ENCODE data around the gene NR3C2.

The NR3C2 gene

GRCh38 chr4:148034813-148035212, 407.4 kb downstream of the NR3C2 start:
- DNase-seq = no peak

DNA sequence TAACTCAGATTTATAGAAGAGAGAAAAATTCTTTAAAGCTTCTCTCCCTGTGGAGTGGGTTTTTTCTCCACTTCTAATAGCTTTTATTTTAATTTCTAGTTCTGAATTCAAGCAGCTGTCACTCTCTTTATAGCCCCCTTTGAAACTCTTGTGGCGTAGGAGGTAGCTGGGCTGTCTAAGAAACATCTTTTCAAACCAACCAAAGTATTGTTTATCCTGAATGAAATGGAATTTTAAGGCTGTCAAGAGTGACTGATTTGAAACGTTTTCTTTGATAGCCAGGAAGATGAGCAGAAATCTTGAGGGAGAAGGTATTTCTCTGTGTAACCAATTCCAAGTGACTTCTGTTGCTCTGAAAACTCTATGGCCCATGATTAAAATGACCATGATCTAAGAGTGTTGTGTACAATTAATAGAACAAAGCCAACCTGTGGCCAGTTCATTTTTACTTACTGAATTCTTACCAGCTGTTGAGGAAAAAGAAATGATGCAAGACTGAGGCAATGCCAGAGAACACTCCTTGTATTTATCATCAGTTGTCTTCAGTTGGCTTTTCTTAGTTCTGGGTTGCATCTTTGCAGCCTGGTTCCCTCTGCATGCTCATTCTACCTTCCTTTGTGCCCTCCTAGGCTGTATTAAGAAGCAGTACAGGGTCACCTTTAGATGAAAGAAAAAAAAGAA, 411.9 kb downstream of the NR3C2 start:
- DNase-seq = no peak

GRCh38 chr4:148029781-148030180, 412.4 kb downstream of the NR3C2 start:
- no peak for DNase-seq

Measured in NCI-H1694 (cell line).